ENCODE results near the gene PLA2G3. TPM values are rescaled to one million over a fixed set of nuclear protein-coding genes. Genes with fewer than 3 reads are reported as not detected.

PLA2G3 gene
- total and polyA plus RNA-seq, 2 experiments from 2014 or later, result 18.0 to 34.5 TPM

GRCh38 chr22:31107894-31108218 is 32.5 kb downstream of the PLA2G3 start:
- Histone ChIP-seq H3K36me3 (ENCODE audit: insufficient read depth) (no peaks in the 10 kb centered on the region), H3K27me3 (ENCODE audit: insufficient read depth) (peaks cover 22% of the 10 kb centered on the region), H3K4me3 (peak overlapping the region; percentile 48), H3K79me2 (replicated peaks; ENCODE audit: insufficient read depth) (no peaks in the 10 kb centered on the region), H4K20me1 (replicated peaks; ENCODE audit: insufficient read depth) (peaks cover 6% of the 10 kb centered on the region; the same call in 1 of the 2 replicates), H3K9me2 (ENCODE audit: insufficient read depth) (no peaks in the 10 kb centered on the region), H3K4me2 (peak overlapping the region; percentile 74), H3K4me1 (ENCODE audit: insufficient read depth) (peaks cover 25% of the 10 kb centered on the region), H3F3A (replicated peaks; ENCODE audit: low read depth) (peaks cover 13% of the 10 kb centered on the region; the same call in 1 of the 2 replicates), H3K27ac (ENCODE audit: low read depth) (peak overlapping the region; percentile 68), H2AFZ (peak overlapping the region; percentile 56; the same call in 1 of the 2 replicates)
- H3K36me3 Mint-ChIP-seq (ENCODE audit: low read depth), result no peaks in the 10 kb centered on the region
- peak overlapping the region; percentile 70 for H3K4me3 Mint-ChIP-seq
- peaks cover under 1% of the 10 kb centered on the region; the same call in 1 of the 3 replicates for H3K9me3 Mint-ChIP-seq
- H3K27me3 Mint-ChIP-seq (ENCODE audit: insufficient read depth, low read depth, poor library complexity), result peaks cover 39% of the 10 kb centered on the region
- H3K4me1 Mint-ChIP-seq, result peaks cover 9% of the 10 kb centered on the region
- DNase-seq (ENCODE audit: low spot score) (no peak), ATAC-seq (peak; percentile 8)
- TF ChIP-seq EZH2phosphoT487 (IDR thresholded peaks at IDR 0.05; ENCODE audit: unreplicated experiment), result no peak
- no peak for TF ChIP-seq EZH2 (IDR thresholded peaks at IDR 0.05; ENCODE audit: low read depth, unreplicated experiment)
- no peak for TF ChIP-seq ZNF331 (CRISPR knock-in tag; IDR thresholded peaks at IDR 0.05; ENCODE audit: low read depth)
- no peak for TF ChIP-seq ETS1 (IDR thresholded peaks at IDR 0.05)
- no peak for TF ChIP-seq ZNF114 (CRISPR knock-in tag; IDR thresholded peaks at IDR 0.05)
- TF ChIP-seq REST (IDR thresholded peaks at IDR 0.05; ENCODE audit: unreplicated experiment), result no peak
- no peak for TF ChIP-seq POLR2AphosphoS5 (IDR thresholded peaks at IDR 0.05; ENCODE audit: low read depth)
- TF ChIP-seq STAT1 (IDR thresholded peaks at IDR 0.05; ENCODE audit: unreplicated experiment), result no peak
- no peak for TF ChIP-seq NANOG (IDR thresholded peaks at IDR 0.05; ENCODE audit: borderline replicate concordance)
- TF ChIP-seq CREB1 (CRISPR knock-in tag; IDR thresholded peaks at IDR 0.05; ENCODE audit: low read depth), result no peak
- no peak for TF ChIP-seq JUNB (IDR thresholded peaks at IDR 0.05; ENCODE audit: unreplicated experiment)
- TF ChIP-seq ZNF462 (CRISPR knock-in tag; IDR thresholded peaks at IDR 0.05), result no peak
- TF ChIP-seq CTCF (conservative IDR thresholded peaks at IDR 0.05; ENCODE audit: low read depth in 2 of 2), result no peak
- H3K27ac Mint-ChIP-seq, result peak overlapping the region; percentile 11; the same call in 1 of the 2 replicates

All from GM23338 (cell line).